Spleen (tissue), 11 donors: Measurements from ENCODE around the gene CFAP58. TPM values are rescaled to one million over a fixed set of nuclear protein-coding genes. Genes with fewer than 3 reads are reported as not detected.
A peak's percentile ranks its signal among the peaks of the same experiment; 100 is the strongest.

ENCODE experiments used
- DNase-seq: peaks from one replicate; pipeline ENCODE4 v3.0.0-alpha.2; 2020
- H3K27ac ChIP-seq, 8 donors: fragments of 200-600 bp; sonication (generic) in 7 of 8; 1 replicate in 4 of 8; 2 replicates in 4 of 8; pipeline versions ENCODE4 v1.5.0 to v1.8.0; 2016 to 2021; ENCODE audit warnings: inconsistent platforms in 4 of 8, mild to moderate bottlenecking in 4 of 8, moderate library complexity in 1 of 8
- H3K27me3 ChIP-seq, 7 donors: fragments of 200-600 bp; sonication (generic) in 6 of 7; replicated peaks in 1 of 7; 1 replicate in 4 of 7; 2 replicates in 3 of 7; pipeline versions ENCODE4 v1.5.0 to v1.8.0; 2016 to 2021; ENCODE audit warnings: inconsistent platforms in 3 of 7, mild to moderate bottlenecking in 1 of 7
- H3K36me3 ChIP-seq, 6 donors: fragments of 200-600 bp; sonication (generic) in 5 of 6; 1 replicate in 4 of 6; 2 replicates in 2 of 6; pipeline versions ENCODE4 v1.5.0 to v1.8.0; 2016 to 2021; ENCODE audit warnings: inconsistent platforms in 2 of 6
- H3K4me1 ChIP-seq, 6 donors: fragments of 200-600 bp; sonication (generic) in 5 of 6; 1 replicate in 3 of 6; 2 replicates in 3 of 6; pipeline versions ENCODE4 v1.5.0 to v1.8.0; 2016 to 2021; ENCODE audit warnings: inconsistent platforms in 3 of 6
- H3K4me3 ChIP-seq, 8 donors: fragments of 200-600 bp; sonication (generic) in 7 of 8; 1 replicate in 4 of 8; 2 replicates in 4 of 8; pipeline versions ENCODE4 v1.5.0 to v1.8.0; 2016 to 2021; ENCODE audit warnings: inconsistent platforms in 4 of 8, mild to moderate bottlenecking in 4 of 8, moderate library complexity in 2 of 8
- H3K9me3 ChIP-seq, 8 donors: fragments of 200-600 bp; sonication (generic) in 7 of 8; 1 replicate in 4 of 8; 2 replicates in 4 of 8; pipeline versions ENCODE4 v1.5.0 to v1.8.0; 2016 to 2021; ENCODE audit warnings: inconsistent platforms in 4 of 8
- POLR2A ChIP-seq, 3 donors: fragments of 450-650 bp; IDR thresholded peaks; one replicate each; pipeline ENCODE4 v1.5.1; 2017; ENCODE audit warnings: antibody characterized with exemption in 3 of 3, mild to moderate bottlenecking in 1 of 3
- POLR2AphosphoS5 ChIP-seq, 3 donors: sonication (generic); formaldehyde crosslinking; IDR thresholded peaks; one replicate each; pipeline ENCODE4 v1.5.1; 2017; ENCODE audit warnings: antibody characterized with exemption in 3 of 3
- WGBS, 5 donors: extraction: QIAGEN DNeasy Blood & Tissue Kit in 3 of 5; methylation state at CpG; one replicate each; pipeline versions ENCODE4 v1.1.5 to v1.1.7; 2013 to 2018; 5-methylcytosine and 5-hydroxymethylcytosine counted together
- intact Hi-C: fragments of 100-400 bp; cut with DNase I; formaldehyde crosslinking; loops from one replicate; pipeline ENCODE4 v1.15.0; 2023; ENCODE audit warnings: low total_unique reads
- polyA plus RNA-seq, 3 donors: library from polyadenylated mRNA; stranded (reverse); fragments of 200-250 nt; gene quantifications; one replicate each; pipeline ENCODE4 v1.2.1, GENCODE V29; 2013
- total RNA-seq, 7 donors: library from RNA; depleted of rRNA in 3 of 7; stranded (reverse); fragments of >200 nt in 3 of 7; fragmentation: NEBNext Ultra II Directional in 4 of 7; extraction: Animal tissue kit (Norgen Biotek cat#: 25700) in 4 of 7; gene quantifications; one replicate each; pipeline versions ENCODE4 v1.1.0 to v1.2.1, GENCODE V29; 2016 to 2021
- TF ChIP-seq, protein P1 (sequence below), 11 experiments: fragments of 200-600 bp in 7 of 11; fragments of 450-650 bp in 4 of 11; sonication (generic) in 4 of 11; IDR thresholded peaks in 8 of 11; conservative IDR thresholded peaks in 3 of 11; 1 replicate in 7 of 11; 2 replicates in 4 of 11; pipeline versions ENCODE4 v1.4.0 to v1.8.0; 2016 to 2021; ENCODE audit warnings: antibody characterized with exemption in 11 of 11, inconsistent platforms in 4 of 11, mild to moderate bottlenecking in 1 of 11
- donor health status: healthy with polysubstance abuse.
- donor health status: DM: no; HTN: no; CAD: no; lungs with moderate emphysema.
- donor health status: DM: no; HTN: no; CAD: no.
- donor health status: Bipolar disorder and iron deficiency.
- donor health status: healthy.
- donor health status: DM: no; HTN: no; CAD: no.
- donor health status: DM: yes; HTN: yes; CAD: no.

The CFAP58 gene
- total and polyA plus RNA-seq, 10 donors, result 0.10 to 1.4 (median 0.42) TPM; not detected in 1

DNA sequence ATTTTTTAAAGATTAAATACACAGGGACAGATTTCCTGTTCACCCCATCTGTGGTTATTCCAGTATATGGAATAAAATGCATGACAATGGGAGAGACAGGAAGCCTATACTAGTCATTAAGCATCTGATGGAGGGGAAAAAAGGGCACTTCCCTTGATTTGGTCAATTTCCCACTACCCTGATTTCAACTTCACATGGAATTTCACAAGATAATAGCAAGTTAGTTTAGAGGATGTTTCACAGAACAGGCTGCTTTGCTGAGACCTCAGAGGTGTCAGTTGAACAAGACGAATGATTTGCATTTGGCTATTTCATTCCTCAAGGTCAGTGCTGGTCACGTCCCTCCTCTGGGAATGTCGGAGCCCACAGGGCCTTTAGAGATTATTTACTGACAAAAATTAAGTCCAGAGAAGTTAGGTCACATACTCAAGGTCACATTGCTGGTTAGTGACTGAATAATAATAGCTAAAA, 10.7 kb upstream of the CFAP58 start:
- TF ChIP-seq, protein P1, sequence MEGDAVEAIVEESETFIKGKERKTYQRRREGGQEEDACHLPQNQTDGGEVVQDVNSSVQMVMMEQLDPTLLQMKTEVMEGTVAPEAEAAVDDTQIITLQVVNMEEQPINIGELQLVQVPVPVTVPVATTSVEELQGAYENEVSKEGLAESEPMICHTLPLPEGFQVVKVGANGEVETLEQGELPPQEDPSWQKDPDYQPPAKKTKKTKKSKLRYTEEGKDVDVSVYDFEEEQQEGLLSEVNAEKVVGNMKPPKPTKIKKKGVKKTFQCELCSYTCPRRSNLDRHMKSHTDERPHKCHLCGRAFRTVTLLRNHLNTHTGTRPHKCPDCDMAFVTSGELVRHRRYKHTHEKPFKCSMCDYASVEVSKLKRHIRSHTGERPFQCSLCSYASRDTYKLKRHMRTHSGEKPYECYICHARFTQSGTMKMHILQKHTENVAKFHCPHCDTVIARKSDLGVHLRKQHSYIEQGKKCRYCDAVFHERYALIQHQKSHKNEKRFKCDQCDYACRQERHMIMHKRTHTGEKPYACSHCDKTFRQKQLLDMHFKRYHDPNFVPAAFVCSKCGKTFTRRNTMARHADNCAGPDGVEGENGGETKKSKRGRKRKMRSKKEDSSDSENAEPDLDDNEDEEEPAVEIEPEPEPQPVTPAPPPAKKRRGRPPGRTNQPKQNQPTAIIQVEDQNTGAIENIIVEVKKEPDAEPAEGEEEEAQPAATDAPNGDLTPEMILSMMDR (IDR thresholded peaks at IDR 0.05 in 8 of 11, conservative IDR thresholded peaks at IDR 0.05 in 3 of 11), result no peak
- H3K27ac ChIP-seq, result peak overlapping the region in 6 of 8 donors; percentile 6 to 70 (median 42)
- intact Hi-C loops, result no loop called here

DNA sequence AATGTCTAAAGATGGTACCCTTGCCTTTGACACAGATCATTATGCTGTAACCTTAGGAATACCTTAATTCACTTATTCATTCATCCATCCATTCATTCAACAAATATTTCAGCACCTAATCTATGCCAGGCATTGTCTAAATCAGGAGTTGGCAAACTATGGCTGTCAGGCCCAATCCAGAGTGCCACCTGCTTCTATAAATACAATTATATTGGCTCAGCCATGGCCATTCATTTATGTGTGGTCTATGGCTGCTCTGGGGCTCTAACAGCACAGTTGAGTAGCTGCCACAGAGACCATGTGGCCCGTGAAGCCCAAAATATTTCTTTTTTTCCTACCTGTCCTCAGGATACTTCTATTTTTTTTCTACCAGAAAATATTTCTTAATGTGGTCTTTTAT, 9.4 kb upstream of the CFAP58 start:
- Histone ChIP-seq H3K27ac (peak overlapping the region in 1 of 8 donors; percentile 70), H3K4me3 (no peak overlapping the region), H3K4me1 (peaks cover 4 to 50% (median 28%) of the 10 kb centered on the region in 6 donors), H3K9me3 (no peaks in the 10 kb centered on the region), H3K27me3 (no peaks in the 10 kb centered on the region), H3K36me3 (no peaks in the 10 kb centered on the region)
- intact Hi-C loops, result no loop called here
- WGBS, 5 donors, result 94 to 100% (median 97%) methylated on average over 1 of the region's 1 CpG
- TF ChIP-seq, protein P1 (IDR thresholded peaks at IDR 0.05 in 8 of 11, conservative IDR thresholded peaks at IDR 0.05 in 3 of 11), result no peak
- TF ChIP-seq POLR2AphosphoS5 (IDR thresholded peaks at IDR 0.05) (no peak), POLR2A (IDR thresholded peaks at IDR 0.05) (no peak)
- DNase-seq, result no peak

More for the DNA sequence above, 10.7 kb upstream of the CFAP58 start:
- Histone ChIP-seq H3K4me3 (no peak overlapping the region), H3K27me3 (no peaks in the 10 kb centered on the region), H3K36me3 (no peaks in the 10 kb centered on the region), H3K9me3 (no peaks in the 10 kb centered on the region), H3K4me1 (peaks cover 4 to 42% (median 27%) of the 10 kb centered on the region in 6 donors)
- 51 to 71% (median 59%) methylated on average over 3 of the region's 3 CpGs for WGBS, 5 donors
- DNase-seq, result no peak

DNA sequence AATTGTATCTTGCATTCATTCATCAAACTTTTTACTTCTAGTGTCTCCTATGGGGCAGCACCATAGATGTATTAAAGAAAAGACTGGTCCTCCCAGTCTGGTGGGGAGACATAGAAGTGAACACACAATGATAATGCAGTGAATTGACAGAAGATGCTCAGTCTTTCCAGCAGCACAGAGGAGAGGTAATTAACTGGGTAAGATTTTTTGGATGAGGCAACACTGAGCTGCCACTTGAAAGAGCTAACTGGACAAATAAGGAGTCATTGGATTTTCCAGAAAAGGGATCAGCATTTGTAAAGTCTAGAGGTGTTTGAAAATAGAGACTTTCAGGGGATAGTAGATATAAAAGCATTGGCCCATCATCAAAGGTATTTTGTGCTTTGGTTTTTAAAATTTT, 8.1 kb upstream of the CFAP58 start:
- Histone ChIP-seq H3K27ac (peak overlapping the region in 2 of 8 donors; percentile 37 to 72), H3K4me1 (peaks cover 9 to 50% (median 29%) of the 10 kb centered on the region in 6 donors), H3K4me3 (no peak overlapping the region), H3K9me3 (no peaks in the 10 kb centered on the region), H3K27me3 (no peaks in the 10 kb centered on the region), H3K36me3 (no peaks in the 10 kb centered on the region)
- no peak for TF ChIP-seq POLR2AphosphoS5 (IDR thresholded peaks at IDR 0.05)
- TF ChIP-seq, protein P1 (IDR thresholded peaks at IDR 0.05 in 8 of 11, conservative IDR thresholded peaks at IDR 0.05 in 3 of 11), result no peak
- TF ChIP-seq POLR2A (IDR thresholded peaks at IDR 0.05), result no peak
- intact Hi-C loops, result no loop called here
- DNase-seq, result no peak

DNA sequence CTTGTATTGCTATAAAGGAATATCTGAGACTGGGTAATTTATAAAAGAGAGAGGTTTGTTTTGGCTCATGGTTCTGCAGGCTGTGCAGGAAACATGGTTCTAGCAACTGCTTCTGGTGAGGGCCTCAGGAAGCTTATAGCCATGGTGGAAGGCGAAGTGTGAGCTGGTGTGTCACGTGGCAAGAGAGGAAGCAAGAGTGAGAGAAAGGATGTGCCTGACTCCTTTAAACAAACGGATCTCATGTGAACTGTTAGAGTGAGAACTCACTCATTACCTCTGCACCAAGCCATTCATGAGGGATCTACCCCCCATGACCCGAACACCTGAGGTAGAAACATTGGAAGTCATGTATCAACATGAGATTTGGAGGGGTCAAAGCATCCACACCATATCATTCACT, 7.7 kb upstream of the CFAP58 start:
- H3K27me3 ChIP-seq, result no peaks in the 10 kb centered on the region
- H3K4me3 ChIP-seq, result no peak overlapping the region
- H3K9me3 ChIP-seq, result no peaks in the 10 kb centered on the region
- no peak for DNase-seq
- no peak for TF ChIP-seq POLR2AphosphoS5 (IDR thresholded peaks at IDR 0.05)
- TF ChIP-seq, protein P1 (IDR thresholded peaks at IDR 0.05 in 8 of 11, conservative IDR thresholded peaks at IDR 0.05 in 3 of 11), result no peak
- TF ChIP-seq POLR2A (IDR thresholded peaks at IDR 0.05), result no peak
- peak overlapping the region in 4 of 8 donors; percentile 14 to 72 (median 46) for H3K27ac ChIP-seq
- no peaks in the 10 kb centered on the region for H3K36me3 ChIP-seq
- peaks cover 9 to 51% (median 32%) of the 10 kb centered on the region in 6 donors for H3K4me1 ChIP-seq
- intact Hi-C loops, result no loop called here
- WGBS, 5 donors, result 33 to 40% (median 34%) methylated on average over 4 of the region's 4 CpGs
